SK-N-SH (cell line): Measurements from ENCODE around the gene SLC12A6.

ENCODE experiments used
- CTCF ChIP-seq: fragments of 200-600 bp; sonication (generic); IDR thresholded peaks from 2 replicates; pipeline ENCODE4 v1.6.1; 2017; ENCODE audit warnings: antibody characterized with exemption, mild to moderate bottlenecking, moderate library complexity
- EP300 ChIP-seq, 2 experiments: IDR thresholded peaks; 2 replicates each; pipeline versions ENCODE4 v1.4.0 to v1.6.1; 2012; ENCODE audit warnings: borderline replicate concordance in 1 of 2, low read depth in 1 of 2, low read length in 1 of 2

DNA sequence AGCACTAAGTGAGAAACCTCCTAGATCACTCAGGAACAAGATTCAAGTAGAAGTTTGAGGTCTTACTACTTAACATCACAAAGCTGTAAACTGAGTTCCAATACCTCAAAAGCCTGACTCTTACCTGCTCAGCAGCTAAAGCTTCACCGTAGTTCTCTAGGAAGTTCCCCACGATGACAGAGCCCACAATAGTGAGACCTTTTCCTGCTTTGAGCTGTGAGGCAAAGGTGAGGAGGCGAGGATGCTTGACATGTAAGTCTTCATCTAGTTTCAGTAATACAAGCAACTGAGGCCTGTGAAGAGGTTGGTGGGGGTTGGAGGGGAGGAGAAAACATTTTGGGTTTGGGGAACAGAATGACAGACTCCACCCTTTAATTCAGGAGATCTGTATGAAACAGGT lies 97.0 kb downstream of the SLC12A6 start:
- TF ChIP-seq CTCF = no peak
- no peak for TF ChIP-seq EP300 (IDR thresholded peaks at IDR 0.05; ENCODE audit: borderline replicate concordance in 1 of 2, low read depth in 1 of 2, low read length in 1 of 2)
